ENCODE data around the gene TMEM179B.

DNA sequence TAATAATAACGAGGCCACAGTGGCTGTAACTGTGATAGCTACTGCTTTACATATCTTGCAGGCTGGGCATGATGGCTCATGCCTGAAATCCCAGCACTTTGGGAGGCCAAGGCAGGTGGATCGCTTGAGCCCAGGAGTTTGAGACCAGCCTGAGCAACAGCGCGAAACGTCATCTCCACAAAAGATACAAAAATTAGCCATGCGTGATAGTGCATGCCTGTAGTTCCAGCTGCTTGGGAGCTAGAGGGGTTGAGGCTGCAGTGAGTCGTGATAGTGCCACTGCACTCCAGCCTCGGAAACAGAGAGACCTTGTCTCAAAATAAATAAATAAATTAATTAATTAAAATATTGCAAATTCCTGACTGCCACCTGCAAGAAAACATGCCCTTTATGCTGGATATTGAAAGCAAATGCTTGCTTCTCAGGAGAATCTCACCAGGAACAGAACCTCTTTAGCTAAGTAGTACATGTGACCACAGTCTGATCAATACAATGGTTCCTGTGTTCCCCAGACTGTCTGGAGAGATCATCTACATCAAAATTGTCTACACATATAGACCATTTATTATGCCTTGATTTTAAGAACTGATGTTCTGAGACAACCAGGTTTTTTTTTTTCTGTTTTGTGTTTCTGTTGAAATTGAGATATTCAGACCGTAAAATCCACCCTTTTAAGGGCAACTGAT, 39.6 kb upstream of the TMEM179B start:
- TF ChIP-seq, protein P1, sequence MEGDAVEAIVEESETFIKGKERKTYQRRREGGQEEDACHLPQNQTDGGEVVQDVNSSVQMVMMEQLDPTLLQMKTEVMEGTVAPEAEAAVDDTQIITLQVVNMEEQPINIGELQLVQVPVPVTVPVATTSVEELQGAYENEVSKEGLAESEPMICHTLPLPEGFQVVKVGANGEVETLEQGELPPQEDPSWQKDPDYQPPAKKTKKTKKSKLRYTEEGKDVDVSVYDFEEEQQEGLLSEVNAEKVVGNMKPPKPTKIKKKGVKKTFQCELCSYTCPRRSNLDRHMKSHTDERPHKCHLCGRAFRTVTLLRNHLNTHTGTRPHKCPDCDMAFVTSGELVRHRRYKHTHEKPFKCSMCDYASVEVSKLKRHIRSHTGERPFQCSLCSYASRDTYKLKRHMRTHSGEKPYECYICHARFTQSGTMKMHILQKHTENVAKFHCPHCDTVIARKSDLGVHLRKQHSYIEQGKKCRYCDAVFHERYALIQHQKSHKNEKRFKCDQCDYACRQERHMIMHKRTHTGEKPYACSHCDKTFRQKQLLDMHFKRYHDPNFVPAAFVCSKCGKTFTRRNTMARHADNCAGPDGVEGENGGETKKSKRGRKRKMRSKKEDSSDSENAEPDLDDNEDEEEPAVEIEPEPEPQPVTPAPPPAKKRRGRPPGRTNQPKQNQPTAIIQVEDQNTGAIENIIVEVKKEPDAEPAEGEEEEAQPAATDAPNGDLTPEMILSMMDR (IDR thresholded peaks at IDR 0.05 in 2 of 3, conservative IDR thresholded peaks at IDR 0.05 in 1 of 3; ENCODE audit: insufficient read depth in 2 of 3, low read depth in 1 of 3, low read length in 3 of 3), result no peak
- TF ChIP-seq CXXC5 (CRISPR knock-in tag; IDR thresholded peaks at IDR 0.05), result no peak
- TF ChIP-seq EZH2 (IDR thresholded peaks at IDR 0.05; ENCODE audit: borderline replicate concordance, low read depth, low read length), result no peak
- TF ChIP-seq ZFX (CRISPR knock-in tag; IDR thresholded peaks at IDR 0.05), result no peak
- TF ChIP-seq CHCHD3 (CRISPR knock-in tag; IDR thresholded peaks at IDR 0.05), result no peak
- TF ChIP-seq, protein P2, sequence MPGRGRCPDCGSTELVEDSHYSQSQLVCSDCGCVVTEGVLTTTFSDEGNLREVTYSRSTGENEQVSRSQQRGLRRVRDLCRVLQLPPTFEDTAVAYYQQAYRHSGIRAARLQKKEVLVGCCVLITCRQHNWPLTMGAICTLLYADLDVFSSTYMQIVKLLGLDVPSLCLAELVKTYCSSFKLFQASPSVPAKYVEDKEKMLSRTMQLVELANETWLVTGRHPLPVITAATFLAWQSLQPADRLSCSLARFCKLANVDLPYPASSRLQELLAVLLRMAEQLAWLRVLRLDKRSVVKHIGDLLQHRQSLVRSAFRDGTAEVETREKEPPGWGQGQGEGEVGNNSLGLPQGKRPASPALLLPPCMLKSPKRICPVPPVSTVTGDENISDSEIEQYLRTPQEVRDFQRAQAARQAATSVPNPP (IDR thresholded peaks at IDR 0.05; ENCODE audit: borderline replicate concordance, insufficient read depth, insufficient read length), result no peak
- TF ChIP-seq SP1 (CRISPR knock-in tag; IDR thresholded peaks at IDR 0.05), result no peak
- TF ChIP-seq TAL1 (IDR thresholded peaks at IDR 0.05), result no peak
- no peak for TF ChIP-seq ZNF324 (CRISPR knock-in tag; IDR thresholded peaks at IDR 0.05)
